Adrenal gland (tissue), 12 donors: Measurements from ENCODE around the gene NDUFS8. TPM values are rescaled to one million over a fixed set of nuclear protein-coding genes. Genes with fewer than 3 reads are reported as not detected.

ENCODE experiments used
- DNase-seq, 7 donors: peaks; one replicate each; pipeline ENCODE4 v3.0.0-alpha.2; 2019 to 2020
- H3K27ac ChIP-seq, 5 donors: fragments of 200-600 bp; sonication (generic) in 4 of 5; 1 replicate in 3 of 5; 2 replicates in 2 of 5; pipeline versions ENCODE4 v1.5.1 to v1.8.0; 2016 to 2020; ENCODE audit warnings: mild to moderate bottlenecking in 1 of 5
- H3K27me3 ChIP-seq: fragments of 200-600 bp; 2 replicates; pipeline ENCODE4 v1.8.0; 2021
- H3K36me3 ChIP-seq, 2 donors: fragments of 200-600 bp; replicated peaks in 1 of 2; 1 replicate in 1 of 2; 2 replicates in 1 of 2; pipeline versions ENCODE4 v1.5.1 to v1.8.0; 2018 to 2022
- H3K4me1 ChIP-seq, 2 donors: fragments of 200-600 bp; replicated peaks in 1 of 2; 1 replicate in 1 of 2; 2 replicates in 1 of 2; pipeline versions ENCODE4 v1.5.1 to v1.8.0; 2018 to 2021
- H3K4me3 ChIP-seq, 4 donors: fragments of 200-600 bp; sonication (generic) in 3 of 4; one replicate each; pipeline ENCODE4 v1.5.1; 2016 to 2018
- H3K9me3 ChIP-seq, 3 donors: fragments of 200-600 bp; sonication (generic) in 1 of 3; replicated peaks in 1 of 3; 1 replicate in 2 of 3; 2 replicates in 1 of 3; pipeline versions ENCODE4 v1.5.1 to v1.8.0; 2016 to 2021
- CTCF ChIP-seq, 6 experiments: fragments of 450-650 bp in 4 of 6; fragments of 200-600 bp in 2 of 6; sonication (generic) in 1 of 6; IDR thresholded peaks; 1 replicate in 5 of 6; 2 replicates in 1 of 6; pipeline versions ENCODE4 v1.5.1 to v1.8.0; 2016 to 2021; ENCODE audit warnings: antibody characterized with exemption in 6 of 6, mild to moderate bottlenecking in 2 of 6, moderate library complexity in 1 of 6
- POLR2A ChIP-seq, 2 donors: fragments of 450-650 bp; IDR thresholded peaks; one replicate each; pipeline ENCODE4 v1.6.1; 2017; ENCODE audit warnings: antibody characterized with exemption in 2 of 2, mild to moderate bottlenecking in 2 of 2, moderate library complexity in 1 of 2
- WGBS, 4 donors: extraction: QIAGEN DNeasy Blood & Tissue Kit in 2 of 4; methylation state at CpG; one replicate each; pipeline versions ENCODE4 v1.1.5 to v1.1.7; 2013 to 2017; 5-methylcytosine and 5-hydroxymethylcytosine counted together
- intact Hi-C, 2 donors: fragments of 100-400 bp; cut with DNase I; formaldehyde crosslinking; loops; one replicate each; pipeline versions ENCODE4 v1.14.1 to v1.15.0; 2022 to 2023
- polyA plus RNA-seq, 3 donors: library from polyadenylated mRNA; stranded (reverse); fragments of 200-250 nt in 2 of 3; fragments of 350-450 nt in 1 of 3; fragmentation: Illumina TruSeq in 1 of 3; extraction: RNeasy Lipid Tissue Mini Kit (QIAGEN cat#74804) in 1 of 3; gene quantifications; one replicate each; pipeline ENCODE4 v1.2.3, GENCODE V29; 2013 to 2014
- total RNA-seq, 9 donors: library from RNA; depleted of rRNA in 4 of 9; stranded (reverse); fragments of >200 nt in 4 of 9; fragments of 120-200 nt in 1 of 9; fragmentation: NEBNext Ultra II Directional in 1 of 9; extraction: Animal tissue kit (Norgen Biotek cat#: 25700) in 1 of 9; gene quantifications; one replicate each; pipeline versions ENCODE4 v1.1.0 to v1.2.4, GENCODE V29; 2013 to 2023
- donor health status: healthy with polysubstance abuse.
- donor health status: Bipolar disorder and iron deficiency.
- donor health status: DM: yes; HTN: yes; CAD: no.
- donor health status: DM: no; HTN: no; CAD: no.
- donor health status: DM: no; HTN: no; CAD: no.
- donor health status: DM: yes; HTN: yes; CAD: no.

The NDUFS8 gene
- total and polyA plus RNA-seq, 12 donors: 199 to 1,037 (median 520) TPM

- Histone ChIP-seq H3K36me3 (no peaks in the 10 kb centered on the region), H3K4me1 (peaks cover 0 to 6% of the 10 kb centered on the region in 2 donors), H3K9me3 (no peaks in the 10 kb centered on the region), H3K27me3 (no peaks in the 10 kb centered on the region), H3K4me3 (no peak overlapping the region), H3K27ac (no peak overlapping the region)
- WGBS, 4 donors: 90 to 96% (median 96%) methylated on average over 4 to 5 of the region's 5 CpGs
- TF ChIP-seq CTCF (IDR thresholded peaks at IDR 0.05) (no peak), POLR2A (IDR thresholded peaks at IDR 0.05) (no peak)
- DNase-seq: no peak
- intact Hi-C loops: no loop called here
Measured at GRCh38 chr11:67999704-68000103, 30.8 kb upstream of the NDUFS8 start.

DNA sequence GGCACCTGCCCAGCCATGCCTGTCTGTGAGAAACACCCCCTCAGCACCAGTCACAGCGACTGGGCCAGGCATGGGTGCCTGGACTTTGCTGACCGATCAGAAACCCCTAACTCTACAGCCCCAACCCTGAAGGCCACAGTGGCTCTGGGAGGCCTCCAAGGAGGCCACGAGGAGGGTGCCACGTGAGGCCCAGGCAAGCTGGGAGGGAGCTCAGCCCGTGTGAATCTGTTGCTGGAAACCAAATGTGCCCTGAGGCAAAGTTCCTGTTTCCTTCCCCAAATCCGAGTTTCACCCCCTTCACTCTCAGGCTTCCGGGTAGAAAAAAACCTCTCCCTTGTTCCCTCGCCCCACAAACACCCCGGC, 27.9 kb upstream of the NDUFS8 start:
- intact Hi-C loops: no loop called here
- peak in 4 of 7 donors; percentile 17 to 53 (median 30) for DNase-seq
- H3K27me3 ChIP-seq: no peaks in the 10 kb centered on the region
- no peaks in the 10 kb centered on the region for H3K9me3 ChIP-seq
- peak overlapping the region in 1 of 4 donors; percentile 92 for H3K4me3 ChIP-seq
- H3K27ac ChIP-seq: peak overlapping the region in 2 of 5 donors; percentile 64 to 92
- no peak for TF ChIP-seq POLR2A (IDR thresholded peaks at IDR 0.05)
- no peak for TF ChIP-seq CTCF (IDR thresholded peaks at IDR 0.05)
- 55 to 76% (median 70%) methylated on average over 8 to 9 of the region's 9 CpGs for WGBS, 4 donors
- no peaks in the 10 kb centered on the region for H3K36me3 ChIP-seq
- peaks cover 0 to 6% of the 10 kb centered on the region in 2 donors for H3K4me1 ChIP-seq

DNA sequence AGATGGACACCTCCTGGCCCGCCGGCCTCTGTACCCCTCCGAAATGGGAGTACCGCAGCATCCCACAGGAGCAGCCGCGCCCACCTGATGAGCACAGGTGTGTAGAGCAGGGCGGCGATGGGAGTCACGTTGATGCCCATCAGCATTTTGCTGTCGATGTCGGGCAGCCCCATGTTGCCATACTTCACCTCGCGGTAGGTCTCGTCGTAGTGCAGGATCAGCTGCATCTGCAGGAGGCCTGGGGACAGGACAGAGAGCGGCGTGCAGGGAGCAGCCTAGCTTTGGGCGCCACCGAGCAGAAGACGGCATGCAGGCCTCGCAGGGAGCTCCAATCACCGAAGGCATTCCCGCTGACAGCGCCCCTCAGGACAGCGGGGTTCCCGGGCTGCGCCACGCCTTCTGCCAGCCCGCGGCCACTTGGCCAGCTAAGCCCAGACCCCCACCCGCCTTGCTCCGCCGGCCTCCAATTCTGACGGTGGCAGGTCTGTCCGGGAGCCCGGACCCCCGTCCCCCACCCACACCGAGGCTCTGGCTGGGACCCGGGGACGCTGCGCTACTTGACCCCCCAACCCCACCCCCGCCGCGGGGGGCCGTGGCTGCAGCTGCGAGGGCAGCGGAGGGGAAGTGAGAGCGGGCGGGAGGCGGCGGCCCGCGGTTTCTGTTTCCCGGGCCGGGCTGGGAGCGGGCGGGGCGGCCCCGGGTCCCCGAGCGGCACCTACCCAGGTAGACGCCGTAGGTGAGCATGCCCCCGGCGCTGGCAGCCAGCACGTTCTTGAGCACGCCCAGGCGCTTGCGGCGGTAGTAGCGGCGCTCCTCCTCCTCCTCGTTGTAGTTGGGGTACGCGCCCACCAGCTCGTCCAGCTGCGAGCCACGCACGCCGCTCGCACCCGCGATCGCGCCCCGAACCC, 27.3 kb upstream of the NDUFS8 start:
- intact Hi-C loops: no loop called here

More for the DNA sequence above, 27.3 kb upstream of the NDUFS8 start:
- DNase-seq: peak in 6 of 7 donors; percentile 25 to 65 (median 48)
- Histone ChIP-seq H3K4me3 (peak overlapping the region; percentile 40 to 92 (median 64)), H3K36me3 (no peaks in the 10 kb centered on the region), H3K9me3 (no peaks in the 10 kb centered on the region), H3K27ac (peak overlapping the region in 3 of 5 donors; percentile 64 to 92 (median 68)), H3K27me3 (no peaks in the 10 kb centered on the region), H3K4me1 (peaks cover 0 to 6% of the 10 kb centered on the region in 2 donors)
- TF ChIP-seq POLR2A (IDR thresholded peaks at IDR 0.05) (no peak), CTCF (IDR thresholded peaks at IDR 0.05) (no peak)
- 15 to 70% (median 27%) methylated on average over 11 to 86 of the region's 86 CpGs for WGBS, 4 donors
